Fibroblast of lung (primary cell): ENCODE measurements around the gene KIF1A. TPM values are rescaled to one million over a fixed set of nuclear protein-coding genes. Genes with fewer than 3 reads are reported as not detected.

Experiments used
- DNase-seq, 2 donors: peaks; one replicate each; pipeline versions ENCODE4 v3.0.0 to v3.0.0-alpha.2; 2010; ENCODE audit warnings: low read depth in 2 of 2
- H2AFZ ChIP-seq: 2 replicates; pipeline ENCODE4 v1.5.1; 2012; ENCODE audit warnings: low read length, control low read depth, inconsistent platforms
- H3K27ac ChIP-seq: 2 replicates; pipeline ENCODE4 v1.5.1; 2011; ENCODE audit warnings: low read length, control low read depth; ENCODE audit not compliant: insufficient read depth
- H3K27me3 ChIP-seq: 2 replicates; pipeline ENCODE4 v1.5.1; 2011; ENCODE audit warnings: mild to moderate bottlenecking, low read length; ENCODE audit not compliant: control insufficient read depth, insufficient read depth
- H3K36me3 ChIP-seq: 2 replicates; pipeline ENCODE4 v1.5.1; 2011; ENCODE audit warnings: low read length; ENCODE audit not compliant: control insufficient read depth, insufficient read depth
- H3K4me1 ChIP-seq: 2 replicates; pipeline ENCODE4 v1.5.1; 2011; ENCODE audit warnings: low read length; ENCODE audit not compliant: control insufficient read depth, insufficient read depth; ENCODE audit errors: extremely low read depth
- H3K4me2 ChIP-seq: 2 replicates; pipeline ENCODE4 v1.5.1; 2011; ENCODE audit warnings: low read length, control low read depth; ENCODE audit not compliant: insufficient read depth; ENCODE audit errors: extremely low read depth
- H3K4me3 ChIP-seq, 4 experiments: fragments of 200-600 bp in 1 of 4; sonication (generic) in 1 of 4; replicated peaks in 1 of 4; 2 replicates each; pipeline ENCODE4 v1.5.1; 2011 to 2016; ENCODE audit warnings: low read length in 4 of 4, low read depth in 3 of 4, mild to moderate bottlenecking in 3 of 4, control low read depth in 2 of 4, inconsistent platforms in 1 of 4, mixed read lengths in 1 of 4; ENCODE audit not compliant: insufficient read depth in 1 of 4; ENCODE audit errors: control extremely low read depth in 1 of 4
- H3K79me2 ChIP-seq: 2 replicates; pipeline ENCODE4 v1.5.1; 2012; ENCODE audit warnings: mild to moderate bottlenecking, low read length, inconsistent platforms; ENCODE audit not compliant: control insufficient read depth, insufficient read depth
- H3K9ac ChIP-seq: 2 replicates; pipeline ENCODE4 v1.5.1; 2011; ENCODE audit warnings: mild to moderate bottlenecking, low read length, control low read depth; ENCODE audit not compliant: insufficient read depth
- H3K9me3 ChIP-seq: 2 replicates; pipeline ENCODE4 v1.5.1; 2012; ENCODE audit warnings: low read depth, low read length; ENCODE audit not compliant: control insufficient read depth, insufficient read depth
- H4K20me1 ChIP-seq: 2 replicates; pipeline ENCODE4 v1.5.1; 2011; ENCODE audit warnings: low read length; ENCODE audit not compliant: control insufficient read depth, insufficient read depth; ENCODE audit errors: extremely low read depth
- EZH2 ChIP-seq: IDR thresholded peaks from 2 replicates; pipeline ENCODE4 v1.5.1; 2012; ENCODE audit warnings: low read length, control low read depth, mild to moderate bottlenecking; ENCODE audit errors: missing control alignments
- polyA plus RNA-seq, 2 donors: library from polyadenylated mRNA; depleted of rRNA in 1 of 2; stranded (reverse) in 1 of 2; unstranded in 1 of 2; fragments of >200 nt; gene quantifications; 2 replicates each; pipeline ENCODE4 v1.2.1, GENCODE V29; 2011 to 2012; ENCODE audit warnings: missing spikeins in 1 of 2
- total RNA-seq: library from RNA; depleted of rRNA; stranded (reverse); fragments of >200 nt; gene quantifications from 2 replicates; pipeline ENCODE4 v1.2.1, GENCODE V29; 2014
- TF ChIP-seq, protein P1 (sequence below), 2 donors: IDR thresholded peaks in 1 of 2; conservative IDR thresholded peaks in 1 of 2; 1 replicate in 1 of 2; 2 replicates in 1 of 2; pipeline ENCODE4 v1.5.1; 2011 to 2012; ENCODE audit warnings: low read length in 2 of 2, control low read depth in 1 of 2, inconsistent platforms in 1 of 2, low read depth in 1 of 2, mild to moderate bottlenecking in 1 of 2

The KIF1A gene
- total and polyA plus RNA-seq, 2 donors (not counting 1 experiment from before 2014, with no cell fraction given), result 0.05 TPM; not detected in 1

DNA sequence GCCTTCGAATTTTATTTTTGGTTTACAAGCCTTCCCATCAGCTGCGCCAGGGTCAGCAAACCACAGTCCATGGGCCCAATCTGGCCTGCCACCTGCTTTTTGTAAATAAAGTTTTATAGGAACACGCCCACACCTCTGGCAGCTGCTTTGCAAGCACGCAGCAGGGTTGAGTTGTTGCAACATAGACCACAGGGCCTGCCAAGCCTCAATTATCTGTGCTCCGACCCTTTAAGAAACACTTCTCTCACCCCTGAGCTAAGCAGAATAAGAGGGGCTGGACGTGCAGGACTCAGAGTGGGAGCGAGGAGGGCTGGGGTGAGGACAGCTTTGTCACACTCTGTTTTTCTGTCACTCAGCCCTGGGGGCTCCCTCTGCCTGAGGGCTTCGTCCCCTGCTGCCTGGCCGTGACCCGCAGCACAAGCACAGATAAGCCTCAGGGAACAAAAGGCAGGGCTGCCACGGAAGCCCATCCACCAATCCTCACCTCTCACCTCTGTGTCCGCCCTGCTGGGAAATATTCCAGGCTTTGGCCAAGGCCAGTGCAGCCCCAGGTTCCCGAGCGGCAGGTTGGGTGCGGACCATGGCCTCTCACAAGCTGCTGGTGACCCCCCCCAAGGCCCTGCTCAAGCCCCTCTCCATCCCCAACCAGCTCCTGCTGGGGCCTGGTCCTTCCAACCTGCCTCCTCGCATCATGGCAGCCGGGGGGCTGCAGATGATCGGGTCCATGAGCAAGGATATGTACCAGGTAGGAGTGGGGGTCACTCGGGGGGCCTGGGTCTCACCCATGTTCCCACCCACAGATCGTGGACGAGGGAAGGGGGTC lies 48.5 kb upstream of the KIF1A start, which contains the start of gene AGXT:
TSS of gene AGXT (plus strand) at position 539 of the 823 bp plus-strand sequence. CDS start at position 581, 42 bp downstream.
- no peaks in the 10 kb centered on the region for H3K79me2 ChIP-seq
- H3K36me3 ChIP-seq, result no peaks in the 10 kb centered on the region
- H3K27me3 ChIP-seq, result peaks cover 14% of the 10 kb centered on the region
- H3K4me1 ChIP-seq, result no peaks in the 10 kb centered on the region
- H3K27ac ChIP-seq, result no peak within 1 kb of the TSS
- DNase-seq, result peak; percentile 15 to 41
- no peak for TF ChIP-seq EZH2
- TF ChIP-seq, protein P1, sequence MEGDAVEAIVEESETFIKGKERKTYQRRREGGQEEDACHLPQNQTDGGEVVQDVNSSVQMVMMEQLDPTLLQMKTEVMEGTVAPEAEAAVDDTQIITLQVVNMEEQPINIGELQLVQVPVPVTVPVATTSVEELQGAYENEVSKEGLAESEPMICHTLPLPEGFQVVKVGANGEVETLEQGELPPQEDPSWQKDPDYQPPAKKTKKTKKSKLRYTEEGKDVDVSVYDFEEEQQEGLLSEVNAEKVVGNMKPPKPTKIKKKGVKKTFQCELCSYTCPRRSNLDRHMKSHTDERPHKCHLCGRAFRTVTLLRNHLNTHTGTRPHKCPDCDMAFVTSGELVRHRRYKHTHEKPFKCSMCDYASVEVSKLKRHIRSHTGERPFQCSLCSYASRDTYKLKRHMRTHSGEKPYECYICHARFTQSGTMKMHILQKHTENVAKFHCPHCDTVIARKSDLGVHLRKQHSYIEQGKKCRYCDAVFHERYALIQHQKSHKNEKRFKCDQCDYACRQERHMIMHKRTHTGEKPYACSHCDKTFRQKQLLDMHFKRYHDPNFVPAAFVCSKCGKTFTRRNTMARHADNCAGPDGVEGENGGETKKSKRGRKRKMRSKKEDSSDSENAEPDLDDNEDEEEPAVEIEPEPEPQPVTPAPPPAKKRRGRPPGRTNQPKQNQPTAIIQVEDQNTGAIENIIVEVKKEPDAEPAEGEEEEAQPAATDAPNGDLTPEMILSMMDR (conservative IDR thresholded peaks at IDR 0.05 in 1 of 2, IDR thresholded peaks at IDR 0.05 in 1 of 2; ENCODE audit: low read depth in 1 of 2, low read length in 2 of 2), result no peak
- H3K9ac ChIP-seq, result no peak within 1 kb of the TSS
- no peak within 1 kb of the TSS for H3K4me2 ChIP-seq
- no peaks in the 10 kb centered on the region for H4K20me1 ChIP-seq
- H2AFZ ChIP-seq, result no peak within 1 kb of the TSS
- no peak within 1 kb of the TSS for H3K4me3 ChIP-seq
- no peaks in the 10 kb centered on the region for H3K9me3 ChIP-seq

- Histone ChIP-seq H3K4me2 (no peak overlapping the region), H3K9ac (no peak overlapping the region), H3K27me3 (peaks cover 9% of the 10 kb centered on the region), H3K79me2 (no peaks in the 10 kb centered on the region), H3K36me3 (no peaks in the 10 kb centered on the region), H4K20me1 (no peaks in the 10 kb centered on the region), H3K9me3 (no peaks in the 10 kb centered on the region), H2AFZ (no peak overlapping the region), H3K4me3 (no peak overlapping the region), H3K4me1 (no peaks in the 10 kb centered on the region), H3K27ac (no peak overlapping the region)
- TF ChIP-seq, protein P1 (conservative IDR thresholded peaks at IDR 0.05 in 1 of 2, IDR thresholded peaks at IDR 0.05 in 1 of 2; ENCODE audit: low read depth in 1 of 2, low read length in 2 of 2), result no peak
- TF ChIP-seq EZH2, result no peak
- no peak for DNase-seq
These were observed 45.4 kb upstream of the KIF1A start for GRCh38 chr2:240865391-240865790.

- no peak for DNase-seq
- no peak overlapping the region for H2AFZ ChIP-seq
- no peak for TF ChIP-seq EZH2
- TF ChIP-seq, protein P1 (conservative IDR thresholded peaks at IDR 0.05 in 1 of 2, IDR thresholded peaks at IDR 0.05 in 1 of 2; ENCODE audit: low read depth in 1 of 2, low read length in 2 of 2), result no peak
- no peak overlapping the region for H3K9ac ChIP-seq
- H3K4me2 ChIP-seq, result no peak overlapping the region
- H3K79me2 ChIP-seq, result no peaks in the 10 kb centered on the region
- no peaks in the 10 kb centered on the region for H3K4me1 ChIP-seq
- no peaks in the 10 kb centered on the region for H4K20me1 ChIP-seq
- no peaks in the 10 kb centered on the region for H3K9me3 ChIP-seq
- H3K27me3 ChIP-seq, result peaks cover 9% of the 10 kb centered on the region
- no peak overlapping the region for H3K4me3 ChIP-seq
- H3K36me3 ChIP-seq, result no peaks in the 10 kb centered on the region
- no peak overlapping the region for H3K27ac ChIP-seq
These were observed 44.5 kb upstream of the KIF1A start for GRCh38 chr2:240864475-240864874.
